A549 (cell line): ENCODE results near the gene CDKN2AIPNL.

Source experiments
- CTCF ChIP-seq: fragments of >200 bp; sonication (Bioruptor Twin); formaldehyde crosslinking; IDR thresholded peaks from 3 replicates; pipeline ENCODE4 v1.5.1; 2016
- KDM1A ChIP-seq: fragments of 200-600 bp; sonication (generic); IDR thresholded peaks from 2 replicates; pipeline ENCODE4 v1.6.1; 2016; ENCODE audit warnings: low read depth, mild to moderate bottlenecking
- POLR2AphosphoS2 ChIP-seq: conservative IDR thresholded peaks from 2 replicates; pipeline ENCODE4 v1.6.1; 2012; ENCODE audit warnings: low read length, improper control_type of control experiment, inconsistent platforms

DNA sequence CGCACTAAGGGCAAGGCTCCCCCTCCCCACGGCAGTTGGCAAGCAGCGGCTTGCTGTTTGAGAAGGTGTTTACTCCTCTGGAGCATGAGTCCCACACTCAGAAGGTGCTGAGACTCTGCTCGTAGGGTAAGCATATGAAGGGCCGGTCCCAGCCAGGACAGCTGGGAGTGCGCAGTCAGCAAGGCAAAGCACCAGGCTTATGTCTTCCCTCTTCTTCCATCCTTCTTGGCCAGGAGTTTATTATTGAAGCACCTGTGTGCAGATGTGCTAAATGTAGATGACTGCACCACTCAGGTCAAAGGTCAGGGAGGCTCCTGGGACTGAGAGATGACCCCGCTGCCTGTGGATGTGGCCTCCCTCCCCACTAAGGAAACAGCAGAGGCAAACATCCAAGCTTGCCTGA is 27.0 kb upstream of the CDKN2AIPNL start:
- TF ChIP-seq POLR2AphosphoS2 = no peak
- TF ChIP-seq KDM1A = no peak
- TF ChIP-seq CTCF = no peak
